Upper lobe of left lung (tissue), 6 donors: ENCODE data around the gene DFFB. TPM values are rescaled to one million over a fixed set of nuclear protein-coding genes. Genes with fewer than 3 reads are reported as not detected.
"Not testable (repeated sequence)": the region's sequence is repeated elsewhere in the genome, so short reads cannot be mapped to it uniquely, and the experiment has no call there.

Experiments used
- ATAC-seq, 2 donors: fragments of 200-7000 bp; cut with Tn5 transposase; one replicate each; pipeline ENCODE4 v1.9.1; 2022; ENCODE audit warnings: mild to moderate bottlenecking in 2 of 2, moderate library complexity in 2 of 2; ENCODE audit not compliant: low FRiP score in 2 of 2
- DNase-seq, 2 donors: peaks; one replicate each; pipeline ENCODE4 v3.0.0-alpha.2; 2019 to 2020
- H3K27ac ChIP-seq, 4 donors: fragments of 200-600 bp; sonication (generic); one replicate each; pipeline ENCODE4 v1.5.1; 2016 to 2019
- H3K27me3 ChIP-seq, 4 donors: fragments of 200-600 bp; sonication (generic); one replicate each; pipeline ENCODE4 v1.5.1; 2017 to 2019
- H3K36me3 ChIP-seq, 4 donors: fragments of 200-600 bp; sonication (generic); one replicate each; pipeline ENCODE4 v1.5.1; 2016 to 2019
- H3K4me1 ChIP-seq, 4 donors: fragments of 200-600 bp; sonication (generic); one replicate each; pipeline ENCODE4 v1.5.1; 2018 to 2019
- H3K4me3 ChIP-seq, 4 donors: fragments of 200-600 bp; sonication (generic); one replicate each; pipeline ENCODE4 v1.5.1; 2017 to 2019; ENCODE audit warnings: mild to moderate bottlenecking in 2 of 4, moderate library complexity in 1 of 4
- H3K9me3 ChIP-seq, 4 donors: fragments of 200-600 bp; sonication (generic); one replicate each; pipeline ENCODE4 v1.5.1; 2018 to 2019
- CTCF ChIP-seq, 6 experiments: fragments of 450-650 bp in 4 of 6; fragments of 200-600 bp in 2 of 6; sonication (generic) in 2 of 6; IDR thresholded peaks; one replicate each; pipeline ENCODE4 v1.5.1; 2016 to 2019; ENCODE audit warnings: antibody characterized with exemption in 6 of 6
- EP300 ChIP-seq, 4 donors: sonication (generic); formaldehyde crosslinking; IDR thresholded peaks; one replicate each; pipeline ENCODE4 v1.5.1; 2017; ENCODE audit warnings: antibody characterized with exemption in 4 of 4, control low read depth in 2 of 4
- POLR2A ChIP-seq, 4 donors: fragments of 450-650 bp; IDR thresholded peaks; one replicate each; pipeline ENCODE4 v1.5.1; 2016 to 2017; ENCODE audit warnings: antibody characterized with exemption in 4 of 4, mild to moderate bottlenecking in 2 of 4
- POLR2AphosphoS5 ChIP-seq, 2 donors: sonication (generic); formaldehyde crosslinking; IDR thresholded peaks; one replicate each; pipeline ENCODE4 v1.5.1; 2017; ENCODE audit warnings: antibody characterized with exemption in 2 of 2
- WGBS, 2 donors: methylation state at CpG; one replicate each; pipeline ENCODE4 v1.1.5; 2017 to 2018; 5-methylcytosine and 5-hydroxymethylcytosine counted together
- total RNA-seq, 6 donors: library from RNA; depleted of rRNA in 4 of 6; stranded (reverse); fragments of >200 nt in 4 of 6; gene quantifications; one replicate each; pipeline versions ENCODE4 v1.1.0 to v1.2.1, GENCODE V29; 2016 to 2021
- donor health status: DM: no; HTN: no; CAD: no; lungs with moderate emphysema.
- donor health status: DM: no; HTN: yes; CAD: no; lungs with severe emphysema.

DFFB gene
- total RNA-seq, 6 donors from 2014 or later: 7.1 to 16.8 (median 9.4) TPM

- peaks cover 0 to 12% (median 0%) of the 10 kb centered on the region in 4 donors for H3K27me3 ChIP-seq
Measured at GRCh38 chr1:3912809-3913685, 55.8 kb downstream of the DFFB start.

GRCh38 chr1:3914331-3914851, 57.1 kb downstream of the DFFB start:
- Histone ChIP-seq H3K9me3 (no peaks in the 10 kb centered on the region), H3K4me1 (peaks cover 0 to 8% (median 3%) of the 10 kb centered on the region in 4 donors), H3K4me3 (no peak overlapping the region), H3K27me3 (peaks cover 0 to 12% (median 0%) of the 10 kb centered on the region in 4 donors), H3K27ac (no peak overlapping the region), H3K36me3 (no peaks in the 10 kb centered on the region)
- ATAC-seq: no peak
- DNase-seq: peak in 1 of 2 donors; percentile 42
- TF ChIP-seq POLR2AphosphoS5 (IDR thresholded peaks at IDR 0.05) (no peak), POLR2A (IDR thresholded peaks at IDR 0.05) (no peak)
- 87 to 94% methylated on average over 10 to 21 of the region's 21 CpGs for WGBS, 2 donors

More at GRCh38 chr1:3912809-3913685, 55.8 kb downstream of the DFFB start:
- H3K36me3 ChIP-seq: no peaks in the 10 kb centered on the region
- no peak overlapping the region for H3K4me3 ChIP-seq
- peaks cover 0 to 8% (median 3%) of the 10 kb centered on the region in 4 donors for H3K4me1 ChIP-seq
- ATAC-seq (no peak), DNase-seq (peak in 1 of 2 donors; percentile 52)
- no peak overlapping the region for H3K27ac ChIP-seq
- no peaks in the 10 kb centered on the region for H3K9me3 ChIP-seq
- no peak for TF ChIP-seq POLR2AphosphoS5 (IDR thresholded peaks at IDR 0.05)
- TF ChIP-seq POLR2A (IDR thresholded peaks at IDR 0.05): no peak
- TF ChIP-seq EP300 (IDR thresholded peaks at IDR 0.05): no peak
- no peak for TF ChIP-seq CTCF (IDR thresholded peaks at IDR 0.05)
- WGBS, 2 donors: 85 to 90% methylated on average over 7 to 22 of the region's 23 CpGs

DNA sequence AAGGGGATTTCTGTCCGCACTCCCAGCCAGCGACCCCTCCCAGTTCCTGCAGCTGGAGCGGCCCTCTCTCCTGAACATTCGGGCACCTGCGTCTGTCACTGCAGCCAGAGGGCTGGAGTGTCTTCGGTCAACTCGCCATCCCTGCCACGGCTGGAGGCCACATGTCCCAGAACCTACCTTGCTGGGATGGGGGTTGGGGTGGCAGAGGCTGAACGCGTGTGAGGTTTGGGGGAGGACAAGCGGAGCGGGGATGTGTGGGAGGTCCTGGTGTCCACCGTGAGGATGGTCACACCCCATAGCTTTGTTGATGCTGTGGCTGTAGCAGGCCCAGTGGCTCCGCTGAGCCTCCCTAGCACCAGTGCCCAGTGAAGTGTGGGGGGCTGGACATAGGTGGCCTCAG, 57.6 kb downstream of the DFFB start:
- TF ChIP-seq POLR2AphosphoS5 (IDR thresholded peaks at IDR 0.05): no peak
- no peak for TF ChIP-seq EP300 (IDR thresholded peaks at IDR 0.05)
- TF ChIP-seq POLR2A (IDR thresholded peaks at IDR 0.05): no peak
- no peak for TF ChIP-seq CTCF (IDR thresholded peaks at IDR 0.05)
- no peak for DNase-seq

GRCh38 chr1:3915551-3916121, 58.4 kb downstream of the DFFB start:
- 76 to 85% methylated on average over 10 to 13 of the region's 15 CpGs for WGBS, 2 donors
- Histone ChIP-seq H3K27me3 (peaks cover 0 to 12% (median 0%) of the 10 kb centered on the region in 4 donors), H3K4me3 (no peak overlapping the region), H3K36me3 (no peaks in the 10 kb centered on the region), H3K27ac (no peak overlapping the region), H3K9me3 (no peaks in the 10 kb centered on the region), H3K4me1 (peaks cover 0 to 8% (median 3%) of the 10 kb centered on the region in 4 donors)
- no peak for TF ChIP-seq POLR2A (IDR thresholded peaks at IDR 0.05)
- TF ChIP-seq POLR2AphosphoS5 (IDR thresholded peaks at IDR 0.05): no peak
- TF ChIP-seq CTCF (IDR thresholded peaks at IDR 0.05): no peak
- no peak for TF ChIP-seq EP300 (IDR thresholded peaks at IDR 0.05)
- no peak for DNase-seq
- no peak for ATAC-seq

More for the DNA sequence above, 57.6 kb downstream of the DFFB start:
- H3K27me3 ChIP-seq: peaks cover 0 to 12% (median 0%) of the 10 kb centered on the region in 4 donors
- H3K9me3 ChIP-seq: no peaks in the 10 kb centered on the region
- peaks cover 0 to 8% (median 3%) of the 10 kb centered on the region in 4 donors for H3K4me1 ChIP-seq
- no peak for ATAC-seq
- no peaks in the 10 kb centered on the region for H3K36me3 ChIP-seq
- H3K4me3 ChIP-seq: no peak overlapping the region
- H3K27ac ChIP-seq: no peak overlapping the region
- 88 to 91% methylated on average over 13 to 14 of the region's 14 CpGs for WGBS, 2 donors

GRCh38 chr1:3917761-3918160, 60.5 kb downstream of the DFFB start:
- Histone ChIP-seq H3K27me3 (no peaks in the 10 kb centered on the region), H3K4me1 (no peaks in the 10 kb centered on the region), H3K9me3 (no peaks in the 10 kb centered on the region), H3K36me3 (no peaks in the 10 kb centered on the region), H3K4me3 (no peak overlapping the region), H3K27ac (no peak overlapping the region)
- TF ChIP-seq POLR2A (IDR thresholded peaks at IDR 0.05) (no peak), POLR2AphosphoS5 (IDR thresholded peaks at IDR 0.05) (no peak), EP300 (IDR thresholded peaks at IDR 0.05) (no peak), CTCF (IDR thresholded peaks at IDR 0.05) (no peak)
- no peak for DNase-seq
- WGBS, 2 donors: 81 to 84% methylated on average over 6 to 8 of the region's 8 CpGs
- no peak for ATAC-seq

GRCh38 chr1:3918359-3918758, 61.1 kb downstream of the DFFB start:
- WGBS, 2 donors: 80 to 88% methylated on average over 6 of the region's 6 CpGs
- not testable (repeated sequence) for H3K4me3 ChIP-seq, ATAC-seq, DNase-seq, H3K4me1 ChIP-seq, H3K27ac ChIP-seq, H3K36me3 ChIP-seq, H3K9me3 ChIP-seq, H3K27me3 ChIP-seq
